VCaP (cell line): Measurements from ENCODE around the gene PLSCR4.
"Not testable (repeated sequence)": the region's sequence is repeated elsewhere in the genome, so short reads cannot be mapped to it uniquely, and the experiment has no call there.

Experiments used
- H3K27ac ChIP-seq: fragments of 450-650 bp; 2 replicates; pipeline ENCODE4 v1.5.1; 2017
- CTCF ChIP-seq: fragments of 450-650 bp; conservative IDR thresholded peaks from 2 replicates; pipeline ENCODE4 v1.5.1; 2017; ENCODE audit warnings: mild to moderate bottlenecking, moderate library complexity

Gene PLSCR4

GRCh38 chr3:146243559-146243958, 7.3 kb downstream of the PLSCR4 start:
- H3K27ac ChIP-seq = no peak overlapping the region
- TF ChIP-seq CTCF = no peak

- no peak for TF ChIP-seq CTCF
- H3K27ac ChIP-seq = no peak overlapping the region
Measured at GRCh38 chr3:146241523-146242240, 9.2 kb downstream of the PLSCR4 start.

GRCh38 chr3:146233487-146233886, 17.4 kb downstream of the PLSCR4 start:
- no peak overlapping the region for H3K27ac ChIP-seq
- TF ChIP-seq CTCF = no peak

- TF ChIP-seq CTCF = no peak
- no peak overlapping the region for H3K27ac ChIP-seq
Measured at GRCh38 chr3:146227486-146227885, 23.4 kb downstream of the PLSCR4 start.

- TF ChIP-seq CTCF = no peak
- no peak overlapping the region for H3K27ac ChIP-seq
Measured at GRCh38 chr3:146226881-146227280, 24.0 kb downstream of the PLSCR4 start.

DNA sequence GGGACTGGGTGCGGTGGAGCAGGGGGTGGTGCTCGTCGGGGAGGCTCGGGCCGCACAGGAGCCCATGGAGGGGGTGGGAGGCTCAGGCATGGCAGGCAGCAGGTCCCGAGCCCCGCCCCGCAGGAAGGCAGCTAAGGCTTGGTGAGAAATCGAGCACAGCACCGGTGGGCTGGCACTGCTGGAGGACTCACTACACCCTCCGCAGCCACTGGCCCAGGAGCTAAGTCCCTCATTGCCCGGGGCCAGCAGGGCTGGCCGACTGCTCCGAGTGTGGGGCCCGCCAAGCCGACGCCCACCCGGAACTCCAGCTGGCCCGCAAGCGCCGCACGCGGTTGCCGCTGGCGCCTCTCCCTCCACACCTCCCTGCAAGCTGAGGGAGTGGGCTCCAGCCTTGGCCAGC, 25.4 kb downstream of the PLSCR4 start:
- H3K27ac ChIP-seq = not testable (repeated sequence)

- TF ChIP-seq CTCF = no peak
- no peak overlapping the region for H3K27ac ChIP-seq
Measured at GRCh38 chr3:146223401-146224373, 27.2 kb downstream of the PLSCR4 start.
